ENCODE results near the gene ALDH1B1.

- TF ChIP-seq, protein P1, sequence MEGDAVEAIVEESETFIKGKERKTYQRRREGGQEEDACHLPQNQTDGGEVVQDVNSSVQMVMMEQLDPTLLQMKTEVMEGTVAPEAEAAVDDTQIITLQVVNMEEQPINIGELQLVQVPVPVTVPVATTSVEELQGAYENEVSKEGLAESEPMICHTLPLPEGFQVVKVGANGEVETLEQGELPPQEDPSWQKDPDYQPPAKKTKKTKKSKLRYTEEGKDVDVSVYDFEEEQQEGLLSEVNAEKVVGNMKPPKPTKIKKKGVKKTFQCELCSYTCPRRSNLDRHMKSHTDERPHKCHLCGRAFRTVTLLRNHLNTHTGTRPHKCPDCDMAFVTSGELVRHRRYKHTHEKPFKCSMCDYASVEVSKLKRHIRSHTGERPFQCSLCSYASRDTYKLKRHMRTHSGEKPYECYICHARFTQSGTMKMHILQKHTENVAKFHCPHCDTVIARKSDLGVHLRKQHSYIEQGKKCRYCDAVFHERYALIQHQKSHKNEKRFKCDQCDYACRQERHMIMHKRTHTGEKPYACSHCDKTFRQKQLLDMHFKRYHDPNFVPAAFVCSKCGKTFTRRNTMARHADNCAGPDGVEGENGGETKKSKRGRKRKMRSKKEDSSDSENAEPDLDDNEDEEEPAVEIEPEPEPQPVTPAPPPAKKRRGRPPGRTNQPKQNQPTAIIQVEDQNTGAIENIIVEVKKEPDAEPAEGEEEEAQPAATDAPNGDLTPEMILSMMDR (IDR thresholded peaks at IDR 0.05) = no peak
- TF ChIP-seq POLR2A (IDR thresholded peaks at IDR 0.05) (no peak), POLR2AphosphoS5 (IDR thresholded peaks at IDR 0.05) (no peak)
Observed at GRCh38 chr9:38436708-38437107, 44.2 kb downstream of the ALDH1B1 start.

All from breast epithelium (tissue), 3 donors.